Mammary epithelial cell (primary cell): Measurements from ENCODE around the gene RINT1.

Experiments
- CTCF ChIP-seq, 2 donors: IDR thresholded peaks in 1 of 2; conservative IDR thresholded peaks in 1 of 2; 2 replicates each; pipeline ENCODE4 v1.5.1; 2011 to 2012; ENCODE audit warnings: inconsistent platforms in 2 of 2, low read length in 2 of 2, mild to moderate bottlenecking in 2 of 2, control low read depth in 1 of 2, low read depth in 1 of 2; ENCODE audit not compliant: insufficient read depth in 1 of 2; ENCODE audit errors: extremely low read depth in 1 of 2
- EZH2 ChIP-seq: IDR thresholded peaks from 2 replicates; pipeline ENCODE4 v1.6.1; 2012; ENCODE audit warnings: low read length, inconsistent platforms, borderline replicate concordance

- TF ChIP-seq EZH2 (no peak), CTCF (conservative IDR thresholded peaks at IDR 0.05 in 1 of 2, IDR thresholded peaks at IDR 0.05 in 1 of 2; ENCODE audit: extremely low read depth in 1 of 2, insufficient read depth in 1 of 2, low read depth in 1 of 2, low read length in 2 of 2) (no peak)
Observed at GRCh38 chr7:105496521-105496920, 35.5 kb upstream of the RINT1 start.
